B cell (primary cell): ENCODE results near the gene SLC2A14. TPM values are rescaled to one million over a fixed set of nuclear protein-coding genes. Genes with fewer than 3 reads are reported as not detected.
"Not testable (repeated sequence)": the region's sequence is repeated elsewhere in the genome, so short reads cannot be mapped to it uniquely, and the experiment has no call there.

Source experiments
- ATAC-seq: fragments of 200-7000 bp; cut with Tn5 transposase; one replicate; pipeline ENCODE4 v1.10.0; 2021; ENCODE audit warnings: low read depth, mild to moderate bottlenecking, moderate number of reproducible peaks, moderate library complexity
- CTCF ChIA-PET: fragments of 350-600 bp; sonication (Branson Sonifier 250); formaldehyde crosslinking; loops from one replicate; lab custom pipeline; 2021; ENCODE audit warnings: antibody characterized with exemption, inconsistent platforms; lab: Charles Lee
- POLR2A ChIA-PET: fragments of 350-600 bp; sonication (Branson Sonifier 250); formaldehyde crosslinking; loops from one replicate; lab custom pipeline; 2021; ENCODE audit warnings: antibody characterized with exemption; lab: Charles Lee
- DNase-seq: peaks from one replicate; pipeline ENCODE4 v3.0.0; 2013
- H2AFZ ChIP-seq: 2 replicates; pipeline ENCODE4 v1.6.1; 2012; ENCODE audit warnings: mild to moderate bottlenecking, low read depth, low read length; ENCODE audit not compliant: insufficient read depth, poor library complexity, severe bottlenecking
- H3K27ac ChIP-seq, 2 donors: 1 replicate in 1 of 2; 2 replicates in 1 of 2; pipeline ENCODE4 v1.5.1; 2012 to 2013; ENCODE audit warnings: low read length in 2 of 2, mild to moderate bottlenecking in 2 of 2, moderate library complexity in 1 of 2
- H3K27me3 ChIP-seq, 4 experiments: fragments of 200-600 bp in 1 of 4; sonication (generic) in 1 of 4; replicated peaks in 1 of 4; 1 replicate in 2 of 4; 2 replicates in 2 of 4; pipeline versions ENCODE4 v1.6.1 to v1.7.0; 2013 to 2016; ENCODE audit warnings: low read length in 3 of 4, mild to moderate bottlenecking in 2 of 4, mixed read lengths in 1 of 4, moderate library complexity in 1 of 4; ENCODE audit not compliant: insufficient read depth in 4 of 4, control insufficient read depth in 3 of 4; ENCODE audit errors: control extremely low read depth in 1 of 4
- H3K36me3 ChIP-seq, 2 experiments: replicated peaks in 1 of 2; 1 replicate in 1 of 2; 2 replicates in 1 of 2; pipeline versions ENCODE4 v1.6.1 to v1.7.1; 2013; ENCODE audit warnings: low read length in 1 of 2; ENCODE audit not compliant: insufficient read depth in 2 of 2, control insufficient read depth in 1 of 2; ENCODE audit errors: control extremely low read depth in 1 of 2, extremely low read depth in 1 of 2
- H3K4me1 ChIP-seq, 2 donors: fragments of 200-600 bp in 1 of 2; sonication (generic) in 1 of 2; 1 replicate in 1 of 2; 2 replicates in 1 of 2; pipeline versions ENCODE4 v1.5.1 to v1.6.1; 2013 to 2017; ENCODE audit warnings: low read length in 2 of 2; ENCODE audit not compliant: control insufficient read depth in 2 of 2, insufficient read depth in 2 of 2
- H3K4me2 ChIP-seq: replicated peaks from 2 replicates; pipeline ENCODE3; 2012; ENCODE audit warnings: mild to moderate bottlenecking, low read depth, low read length; ENCODE audit not compliant: poor library complexity, severe bottlenecking
- H3K4me3 ChIP-seq, 5 experiments: fragments of 200-600 bp in 1 of 5; sonication (generic) in 1 of 5; 1 replicate in 3 of 5; 2 replicates in 2 of 5; pipeline versions ENCODE4 v1.5.1 to v1.7.0; 2011 to 2016; ENCODE audit warnings: low read length in 4 of 5, mild to moderate bottlenecking in 4 of 5, low read depth in 2 of 5, control low read depth in 1 of 5, moderate library complexity in 1 of 5; ENCODE audit not compliant: insufficient read depth in 1 of 5; ENCODE audit errors: control extremely low read depth in 1 of 5, extremely low read depth in 1 of 5
- H3K79me2 ChIP-seq: fragments of 200-600 bp; sonication (generic); one replicate; pipeline ENCODE4 v1.6.0; 2016; ENCODE audit warnings: low read length; ENCODE audit not compliant: control insufficient read depth, insufficient read depth
- H3K9ac ChIP-seq: fragments of 200-600 bp; sonication (generic); 2 replicates; pipeline ENCODE4 v1.6.1; 2017; ENCODE audit warnings: mild to moderate bottlenecking, low read length, moderate library complexity
- H3K9me3 ChIP-seq, 3 donors: one replicate each; pipeline versions ENCODE4 v1.6.1 to v1.7.1; 2013; ENCODE audit warnings: low read length in 2 of 3; ENCODE audit not compliant: control insufficient read depth in 2 of 3, insufficient read depth in 1 of 3; ENCODE audit errors: control extremely low read depth in 1 of 3
- H4K20me1 ChIP-seq: 2 replicates; pipeline ENCODE4 v1.6.0; 2012; ENCODE audit warnings: mild to moderate bottlenecking, low read length; ENCODE audit not compliant: insufficient read depth, control insufficient read depth, poor library complexity, severe bottlenecking
- H3K27ac Mint-ChIP-seq: one replicate; pipeline ENCODE4 v1.8.0; 2021; ENCODE audit warnings: mixed read lengths
- H3K27me3 Mint-ChIP-seq: one replicate; pipeline ENCODE4 v1.8.0; 2021; ENCODE audit warnings: mixed read lengths
- H3K4me1 Mint-ChIP-seq: one replicate; pipeline ENCODE4 v1.8.0; 2021; ENCODE audit warnings: mixed read lengths
- H3K4me3 Mint-ChIP-seq: one replicate; pipeline ENCODE4 v1.8.0; 2021; ENCODE audit warnings: mixed read lengths
- H3K9me3 Mint-ChIP-seq: one replicate; pipeline ENCODE4 v1.8.0; 2022; ENCODE audit warnings: mixed read lengths; ENCODE audit not compliant: insufficient read depth
- EZH2 ChIP-seq: IDR thresholded peaks from 2 replicates; pipeline ENCODE4 v1.6.1; 2012; ENCODE audit warnings: borderline replicate concordance, low read depth, mild to moderate bottlenecking, moderate library complexity, low read length; ENCODE audit not compliant: insufficient read depth, poor library complexity, severe bottlenecking
- WGBS: methylation state at CpG from one replicate; pipeline ENCODE4 v1.1.5; 2013; ENCODE audit warnings: missing lambda C conversion rate; ENCODE audit not compliant: insufficient coverage; 5-methylcytosine and 5-hydroxymethylcytosine counted together
- intact Hi-C: fragments of 100-400 bp; cut with micrococcal nuclease; formaldehyde crosslinking; loops from one replicate; pipeline ENCODE4 v1.10.0; 2022
- polyA plus RNA-seq: library from polyadenylated mRNA; depleted of rRNA; stranded (reverse); fragments of >200 nt; gene quantifications from 2 replicates; pipeline ENCODE4 v1.2.3, GENCODE V29; 2012
- total RNA-seq, 2 donors: library from RNA; stranded (reverse); fragments of 120-200 nt in 1 of 2; gene quantifications; 1 replicate in 1 of 2; 2 replicates in 1 of 2; pipeline versions ENCODE4 v1.2.3 to v1.2.4, GENCODE V29; 2013 to 2022
- TF ChIP-seq, protein P1 (sequence below): fragments of 200-600 bp; IDR thresholded peaks from one replicate; pipeline ENCODE4 v1.8.0; 2022; ENCODE audit warnings: antibody characterized with exemption, mild to moderate bottlenecking

Gene SLC2A14
- total and polyA plus RNA-seq, 2 donors (not counting 1 experiment from before 2014, with no cell fraction given): 2.5 to 4.7 TPM

DNA sequence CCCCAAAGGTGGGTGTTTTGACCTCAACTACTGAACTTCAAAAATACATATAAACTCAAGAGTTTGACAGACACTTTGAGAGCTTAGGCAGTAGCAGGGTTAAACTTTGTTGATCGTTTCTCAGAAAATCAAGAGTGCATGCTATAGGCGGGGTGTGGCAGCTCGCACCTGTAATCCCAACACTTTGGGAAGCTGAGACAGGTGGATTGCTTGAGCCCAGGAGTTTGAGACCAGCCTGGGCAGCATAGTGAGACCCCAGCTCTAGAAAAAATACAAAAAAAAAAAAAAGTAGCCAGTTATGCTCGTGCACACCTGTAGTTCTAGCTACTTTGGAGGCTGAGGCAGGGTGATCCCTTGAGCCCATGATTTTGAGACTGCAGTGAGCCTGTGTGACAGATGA, 71.3 kb downstream of the SLC2A14 start:
- Mint-ChIP-seq H3K4me3 (no peak overlapping the region), H3K27me3 (peaks cover 3% of the 10 kb centered on the region), H3K4me1 (no peaks in the 10 kb centered on the region), H3K9me3 (no peaks in the 10 kb centered on the region), H3K27ac (no peak overlapping the region)
- Histone ChIP-seq H3K9ac (no peak overlapping the region), H3K9me3 (no peaks in the 10 kb centered on the region), H3K79me2 (no peaks in the 10 kb centered on the region), H3K27me3 (no peaks in the 10 kb centered on the region), H3K27ac (no peak overlapping the region), H4K20me1 (no peaks in the 10 kb centered on the region), H2AFZ (no peak overlapping the region), H3K4me3 (no peak overlapping the region), H3K4me1 (no peaks in the 10 kb centered on the region), H3K4me2 (no peak overlapping the region), H3K36me3 (no peaks in the 10 kb centered on the region)
- TF ChIP-seq EZH2: no peak
- TF ChIP-seq, protein P1, sequence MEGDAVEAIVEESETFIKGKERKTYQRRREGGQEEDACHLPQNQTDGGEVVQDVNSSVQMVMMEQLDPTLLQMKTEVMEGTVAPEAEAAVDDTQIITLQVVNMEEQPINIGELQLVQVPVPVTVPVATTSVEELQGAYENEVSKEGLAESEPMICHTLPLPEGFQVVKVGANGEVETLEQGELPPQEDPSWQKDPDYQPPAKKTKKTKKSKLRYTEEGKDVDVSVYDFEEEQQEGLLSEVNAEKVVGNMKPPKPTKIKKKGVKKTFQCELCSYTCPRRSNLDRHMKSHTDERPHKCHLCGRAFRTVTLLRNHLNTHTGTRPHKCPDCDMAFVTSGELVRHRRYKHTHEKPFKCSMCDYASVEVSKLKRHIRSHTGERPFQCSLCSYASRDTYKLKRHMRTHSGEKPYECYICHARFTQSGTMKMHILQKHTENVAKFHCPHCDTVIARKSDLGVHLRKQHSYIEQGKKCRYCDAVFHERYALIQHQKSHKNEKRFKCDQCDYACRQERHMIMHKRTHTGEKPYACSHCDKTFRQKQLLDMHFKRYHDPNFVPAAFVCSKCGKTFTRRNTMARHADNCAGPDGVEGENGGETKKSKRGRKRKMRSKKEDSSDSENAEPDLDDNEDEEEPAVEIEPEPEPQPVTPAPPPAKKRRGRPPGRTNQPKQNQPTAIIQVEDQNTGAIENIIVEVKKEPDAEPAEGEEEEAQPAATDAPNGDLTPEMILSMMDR: no peak
- ChIA-PET CTCF (interaction anchor here (0.6 to 1.5 kb wide), 2 partner anchors 39 to 104 kb away, joined by 3 to 4 read pairs; no protein-coding TSS in a partner anchor), POLR2A (no interaction called here)
- no peak for ATAC-seq
- intact Hi-C loops: no loop called here
- DNase-seq: no peak
- 88% methylated on average over 3 of the region's 4 CpGs for WGBS

DNA sequence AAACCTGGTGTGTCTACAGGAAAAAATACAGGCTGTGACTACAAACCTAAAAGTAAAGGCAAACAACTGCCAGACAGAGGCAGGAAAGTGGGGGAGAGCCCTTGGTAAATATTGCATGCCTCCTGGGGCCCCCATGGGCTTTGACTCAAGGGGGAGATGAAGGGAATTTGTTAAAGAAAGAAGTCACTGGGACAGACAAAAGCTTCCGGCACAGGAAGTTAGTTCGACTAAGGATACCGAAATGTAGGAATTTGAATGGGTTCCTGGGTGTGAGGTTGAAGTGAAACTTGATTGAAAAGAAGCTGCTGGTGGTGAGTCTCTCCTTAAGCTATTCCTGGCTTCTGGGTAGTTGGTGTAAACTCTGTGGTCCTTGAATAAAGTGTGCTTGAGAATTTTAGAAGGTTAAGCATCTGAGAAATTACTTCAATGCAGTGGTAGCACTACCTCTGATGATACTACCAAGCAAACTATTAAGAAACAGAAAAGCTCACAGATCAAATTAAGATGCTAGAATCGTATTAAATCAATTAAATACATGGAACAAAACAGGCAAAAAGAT, 73.9 kb downstream of the SLC2A14 start:
- H2AFZ ChIP-seq, POLR2A ChIA-PET, H3K9ac ChIP-seq, H3K27me3 Mint-ChIP-seq, H3K4me1 ChIP-seq, H3K27me3 ChIP-seq, H3K4me3 Mint-ChIP-seq, ATAC-seq, H3K4me3 ChIP-seq, intact Hi-C loops, H3K9me3 Mint-ChIP-seq, H3K27ac ChIP-seq, H3K4me2 ChIP-seq, H3K9me3 ChIP-seq, H3K36me3 ChIP-seq, H4K20me1 ChIP-seq, H3K79me2 ChIP-seq, H3K27ac Mint-ChIP-seq, DNase-seq, H3K4me1 Mint-ChIP-seq: not testable (repeated sequence)
- CTCF ChIA-PET: interaction anchor here (0.9 to 2.3 kb wide), 3 partner anchors 8 to 107 kb away, joined by 3 to 9 read pairs (median 5); no protein-coding TSS in a partner anchor
- WGBS: no CpG with 5 or more reads among the region's 4 CpGs
